ENCODE data around the gene TLR6.

TLR6 gene

GRCh38 chr4:38868059-38868960 is 11.7 kb upstream of the TLR6 start:
- no peak for DNase-seq

GRCh38 chr4:38867478-38868058 is 11.0 kb upstream of the TLR6 start, which contains the start of gene FAM114A1:
TSS of gene FAM114A1 (plus strand) at chr4:38867806. CDS start at chr4:38878079, 10,273 bp downstream.
- DNase-seq: no peak

GRCh38 chr4:38866973-38867477 is 10.4 kb upstream of the TLR6 start:
- no peak for DNase-seq

- DNase-seq: no peak
Measured at GRCh38 chr4:38865445-38865844, 8.8 kb upstream of the TLR6 start.

- DNase-seq: no peak
Measured at GRCh38 chr4:38861791-38862190, 5.2 kb upstream of the TLR6 start.

GRCh38 chr4:38860788-38861424 is 4.3 kb upstream of the TLR6 start:
- no peak for DNase-seq

GRCh38 chr4:38859501-38859900 is 2.9 kb upstream of the TLR6 start:
- no peak for DNase-seq

- DNase-seq: no peak
Measured at GRCh38 chr4:38858097-38858420, 1.4 kb upstream of the TLR6 start.

GRCh38 chr4:38857354-38858096 is 908 bp upstream of the TLR6 start:
- DNase-seq: no peak

GRCh38 chr4:38856046-38856445 is 571 bp downstream of the TLR6 start:
- no peak for DNase-seq

- DNase-seq: no peak
Measured at GRCh38 chr4:38855466-38855865, 1.2 kb downstream of the TLR6 start.

- DNase-seq: no peak
Measured at GRCh38 chr4:38846015-38846414, 10.6 kb downstream of the TLR6 start.

GRCh38 chr4:38842994-38843393 is 13.6 kb downstream of the TLR6 start:
- peak; percentile 55 for DNase-seq

- no peak for DNase-seq
Measured at GRCh38 chr4:38837849-38838248, 18.8 kb downstream of the TLR6 start.

GRCh38 chr4:38837334-38837733 is 19.3 kb downstream of the TLR6 start:
- DNase-seq: no peak

- DNase-seq: no peak
Measured at GRCh38 chr4:38834570-38834969, 22.0 kb downstream of the TLR6 start.

GRCh38 chr4:38832624-38833528 is 23.7 kb downstream of the TLR6 start:
- no peak for DNase-seq

- DNase-seq: no peak
Measured at GRCh38 chr4:38832206-38832605, 24.4 kb downstream of the TLR6 start.

- DNase-seq: no peak
Measured at GRCh38 chr4:38831653-38832052, 25.0 kb downstream of the TLR6 start.

GRCh38 chr4:38829237-38829636 is 27.4 kb downstream of the TLR6 start:
- DNase-seq: no peak

GRCh38 chr4:38823766-38824165 is 32.9 kb downstream of the TLR6 start:
- DNase-seq: no peak

- DNase-seq: no peak
Measured at GRCh38 chr4:38822748-38823303, 33.8 kb downstream of the TLR6 start.

Data from NCI-H2107 (cell line).